Measurements from ENCODE around the gene MVB12B.

Gene MVB12B

GRCh38 chr9:126485662-126486061, 159.0 kb downstream of the MVB12B start:
- TF ChIP-seq CTCF (conservative IDR thresholded peaks at IDR 0.05; ENCODE audit: low read length), result no peak
- no peak for TF ChIP-seq EZH2phosphoT487 (IDR thresholded peaks at IDR 0.05; ENCODE audit: borderline replicate concordance)
- Histone ChIP-seq H3K36me3 (ENCODE audit: insufficient read depth, low read length) (peaks cover 59% of the 10 kb centered on the region), H3K9me2 (replicated peaks; ENCODE audit: low read depth, low read length) (no peaks in the 10 kb centered on the region), H3K79me2 (ENCODE audit: insufficient read depth, low read length) (no peaks in the 10 kb centered on the region; the same call in 1 of the 2 replicates), H3K9ac (ENCODE audit: low read depth, low read length, poor library complexity, severe bottlenecking) (no peak overlapping the region), H3K4me2 (ENCODE audit: low read depth, low read length, poor library complexity, severe bottlenecking) (no peak overlapping the region), H3K4me3 (ENCODE audit: low read length, poor library complexity, severe bottlenecking) (no peak overlapping the region), H3K4me1 (ENCODE audit: insufficient read depth, low read length, poor library complexity, severe bottlenecking) (peaks cover 22% of the 10 kb centered on the region), H4K20me1 (ENCODE audit: insufficient read depth, low read length, poor library complexity, severe bottlenecking) (no peaks in the 10 kb centered on the region), H2AFZ (ENCODE audit: low read length) (no peak overlapping the region), H3K9me3 (ENCODE audit: insufficient read depth, low read depth, low read length) (no peaks in the 10 kb centered on the region), H3K27me3 (ENCODE audit: insufficient read depth, low read length, poor library complexity, severe bottlenecking) (no peaks in the 10 kb centered on the region), H3F3A (ENCODE audit: low read depth) (no peaks in the 10 kb centered on the region)

GRCh38 chr9:126486276-126486675, 159.6 kb downstream of the MVB12B start:
- H3K27me3 ChIP-seq (ENCODE audit: insufficient read depth, low read length, poor library complexity, severe bottlenecking), result no peaks in the 10 kb centered on the region
- no peak overlapping the region for H3K9ac ChIP-seq (ENCODE audit: low read depth, low read length, poor library complexity, severe bottlenecking)
- H3K9me3 ChIP-seq (ENCODE audit: insufficient read depth, low read depth, low read length), result no peaks in the 10 kb centered on the region
- no peak overlapping the region for H3K4me2 ChIP-seq (ENCODE audit: low read depth, low read length, poor library complexity, severe bottlenecking)
- no peaks in the 10 kb centered on the region for H4K20me1 ChIP-seq (ENCODE audit: insufficient read depth, low read length, poor library complexity, severe bottlenecking)
- no peak for TF ChIP-seq CTCF (conservative IDR thresholded peaks at IDR 0.05; ENCODE audit: low read length)
- no peak for TF ChIP-seq EZH2phosphoT487 (IDR thresholded peaks at IDR 0.05; ENCODE audit: borderline replicate concordance)
- H3K79me2 ChIP-seq (ENCODE audit: insufficient read depth, low read length), result peaks cover 4% of the 10 kb centered on the region
- H3F3A ChIP-seq (ENCODE audit: low read depth), result no peaks in the 10 kb centered on the region
- no peaks in the 10 kb centered on the region for H3K9me2 ChIP-seq (replicated peaks; ENCODE audit: low read depth, low read length)
- no peak overlapping the region for H2AFZ ChIP-seq (ENCODE audit: low read length)
- peaks cover 23% of the 10 kb centered on the region for H3K4me1 ChIP-seq (ENCODE audit: insufficient read depth, low read length, poor library complexity, severe bottlenecking)
- H3K4me3 ChIP-seq (ENCODE audit: low read length, poor library complexity, severe bottlenecking), result no peak overlapping the region
- H3K36me3 ChIP-seq (ENCODE audit: insufficient read depth, low read length), result peaks cover 56% of the 10 kb centered on the region

GRCh38 chr9:126487856-126488255, 161.2 kb downstream of the MVB12B start:
- Histone ChIP-seq H2AFZ (ENCODE audit: low read length) (no peak overlapping the region), H3K79me2 (ENCODE audit: insufficient read depth, low read length) (peaks cover 4% of the 10 kb centered on the region), H3K9ac (ENCODE audit: low read depth, low read length, poor library complexity, severe bottlenecking) (no peak overlapping the region), H3K4me2 (ENCODE audit: low read depth, low read length, poor library complexity, severe bottlenecking) (no peak overlapping the region), H3K36me3 (ENCODE audit: insufficient read depth, low read length) (peaks cover 47% of the 10 kb centered on the region; the same call in 1 of the 2 replicates), H3F3A (ENCODE audit: low read depth) (no peaks in the 10 kb centered on the region), H4K20me1 (ENCODE audit: insufficient read depth, low read length, poor library complexity, severe bottlenecking) (no peaks in the 10 kb centered on the region), H3K27me3 (ENCODE audit: insufficient read depth, low read length, poor library complexity, severe bottlenecking) (no peaks in the 10 kb centered on the region), H3K4me1 (ENCODE audit: insufficient read depth, low read length, poor library complexity, severe bottlenecking) (peaks cover 18% of the 10 kb centered on the region), H3K9me3 (ENCODE audit: insufficient read depth, low read depth, low read length) (no peaks in the 10 kb centered on the region), H3K9me2 (replicated peaks; ENCODE audit: low read depth, low read length) (no peaks in the 10 kb centered on the region), H3K4me3 (ENCODE audit: low read length, poor library complexity, severe bottlenecking) (no peak overlapping the region)
- TF ChIP-seq EZH2phosphoT487 (IDR thresholded peaks at IDR 0.05; ENCODE audit: borderline replicate concordance) (no peak), CTCF (conservative IDR thresholded peaks at IDR 0.05; ENCODE audit: low read length) (no peak)

Measured in Loucy (cell line).